HCT116 (cell line): Measurements from ENCODE around the gene FN3K. TPM values are rescaled to one million over a fixed set of nuclear protein-coding genes. Genes with fewer than 3 reads are reported as not detected.

Experiments used
- ATAC-seq: fragments of 200-7000 bp; cut with Tn5 transposase; 2 replicates; pipeline ENCODE4 v1.9.1; 2020; ENCODE audit warnings: mild to moderate bottlenecking, moderate library complexity
- BruUV-seq: library from RNA; stranded (reverse); fragments of 400-500 nt; replicated peaks from 2 replicates; lab custom pipeline; 2021; lab: Mats Ljungman, UMichigan
- CTCF ChIA-PET: fragments of 300-600 bp; sonication (Branson Sonifier 250); formaldehyde crosslinking; loops from one replicate; lab custom pipeline; 2021; ENCODE audit warnings: antibody characterized with exemption; lab: Charles Lee
- POLR2A ChIA-PET: fragments of 300-600, 350-600 bp; sonication (Branson Sonifier 250); formaldehyde crosslinking; loops from one replicate; lab custom pipeline; 2021; ENCODE audit warnings: antibody characterized with exemption; lab: Charles Lee
- RAD21 ChIA-PET, 2 experiments: fragments of 300-600 bp; sonication (Branson Sonifier 250); formaldehyde crosslinking; loops; one replicate each; lab custom pipeline; 2023; ENCODE audit warnings: low total read pairs in 2 of 2; ENCODE audit not compliant: uncharacterized antibody in 2 of 2, unreplicated experiment in 2 of 2, low non-redundant PET in 1 of 2; lab: Charles Lee
- DNase-seq: peaks from one replicate; pipeline ENCODE4 v3.0.0-alpha.2; 2010; ENCODE audit warnings: low read depth, low spot score
- H2AFZ ChIP-seq: fragments of 200-600 bp; shearing (Covaris generic), sonication (generic); 2 replicates; pipeline ENCODE4 v1.6.1; 2017; ENCODE audit warnings: low read depth, mixed run types, mixed read lengths, antibody characterized with exemption, low read length; ENCODE audit not compliant: poor library complexity, severe bottlenecking
- H3K27ac ChIP-seq: 2 replicates; pipeline ENCODE4 v1.5.1; 2012; ENCODE audit warnings: low read depth, low read length
- H3K27me3 ChIP-seq: fragments of 200-600 bp; sonication (generic); 2 replicates; pipeline ENCODE4 v1.6.1; 2016; ENCODE audit warnings: mixed run types, low read length, mixed read lengths; ENCODE audit not compliant: insufficient read depth
- H3K36me3 ChIP-seq, 2 experiments: fragments of 200-500 bp in 1 of 2; fragments of 200-600 bp in 1 of 2; sonication (Bioruptor generic) in 1 of 2; sonication (generic) in 1 of 2; 2 replicates each; pipeline versions ENCODE4 v1.5.1 to v1.6.1; 2014 to 2016; ENCODE audit warnings: low read length in 2 of 2, inconsistent platforms in 1 of 2, mixed read lengths in 1 of 2, mixed run types in 1 of 2; ENCODE audit not compliant: insufficient read depth in 2 of 2, control insufficient read depth in 1 of 2
- H3K4me1 ChIP-seq, 2 experiments: fragments of 200-600 bp in 1 of 2; sonication (generic) in 1 of 2; 2 replicates each; pipeline versions ENCODE4 v1.5.1 to v1.6.1; 2012 to 2017; ENCODE audit warnings: low read length in 2 of 2, inconsistent platforms in 1 of 2, mild to moderate bottlenecking in 1 of 2, mixed read lengths in 1 of 2, mixed run types in 1 of 2, moderate library complexity in 1 of 2; ENCODE audit not compliant: insufficient read depth in 2 of 2, control insufficient read depth in 1 of 2
- H3K4me2 ChIP-seq: fragments of 200-600 bp; sonication (generic); 2 replicates; pipeline ENCODE4 v1.6.1; 2017; ENCODE audit warnings: mixed run types, low read length, mixed read lengths
- H3K4me3 ChIP-seq, 2 experiments: fragments of 200-600 bp in 1 of 2; sonication (generic) in 1 of 2; replicated peaks in 1 of 2; 2 replicates each; pipeline ENCODE4 v1.5.1; 2011 to 2016; ENCODE audit warnings: low read length in 2 of 2, control low read depth in 1 of 2, low read depth in 1 of 2, mild to moderate bottlenecking in 1 of 2, mixed read lengths in 1 of 2, mixed run types in 1 of 2
- H3K79me2 ChIP-seq: fragments of 200-600 bp; sonication (generic); 2 replicates; pipeline ENCODE4 v1.6.1; 2017; ENCODE audit warnings: mild to moderate bottlenecking, mixed run types, low read length, moderate library complexity, mixed read lengths; ENCODE audit not compliant: insufficient read depth
- H3K9ac ChIP-seq: fragments of 200-600 bp; sonication (generic); 2 replicates; pipeline ENCODE4 v1.6.1; 2016; ENCODE audit warnings: low read length, mixed read lengths
- H3K9me2 ChIP-seq: fragments of 200-600 bp; sonication (generic), shearing (Covaris generic); 2 replicates; pipeline ENCODE4 v1.6.1; 2017; ENCODE audit warnings: mixed run types, mild to moderate bottlenecking, moderate library complexity; ENCODE audit not compliant: insufficient read depth
- H3K9me3 ChIP-seq, 2 experiments: fragments of 200-500 bp in 1 of 2; fragments of 200-600 bp in 1 of 2; sonication (Bioruptor generic) in 1 of 2; sonication (generic) in 1 of 2; 2 replicates each; pipeline ENCODE4 v1.6.1; 2014 to 2017; ENCODE audit warnings: low read length in 2 of 2, mixed read lengths in 2 of 2, inconsistent platforms in 1 of 2, low read depth in 1 of 2, mild to moderate bottlenecking in 1 of 2, mixed run types in 1 of 2, moderate library complexity in 1 of 2; ENCODE audit not compliant: control insufficient read depth in 1 of 2, insufficient read depth in 1 of 2
- H4K20me1 ChIP-seq: fragments of 200-600 bp; sonication (generic), shearing (Covaris generic); 2 replicates; pipeline ENCODE4 v1.6.1; 2017; ENCODE audit warnings: mixed run types, mild to moderate bottlenecking, moderate library complexity; ENCODE audit not compliant: insufficient read depth
- CBX3 ChIP-seq: IDR thresholded peaks from 2 replicates; pipeline ENCODE4 v1.6.1; 2012; ENCODE audit warnings: low read depth
- CEBPB ChIP-seq: IDR thresholded peaks from 2 replicates; pipeline ENCODE4 v1.6.1; 2012; ENCODE audit warnings: low read depth
- ELF1 ChIP-seq: IDR thresholded peaks from 2 replicates; pipeline ENCODE4 v1.6.1; 2012; ENCODE audit warnings: low read depth, borderline replicate concordance
- EZH2 ChIP-seq: fragments of 200-600 bp; sonication (generic); IDR thresholded peaks from 2 replicates; pipeline ENCODE4 v1.6.1; 2017; ENCODE audit warnings: antibody characterized with exemption, mixed run types
- EZH2phosphoT487 ChIP-seq: fragments of 200-600 bp; IDR thresholded peaks from 2 replicates; pipeline ENCODE4 v1.6.1; 2018; ENCODE audit warnings: antibody characterized with exemption, borderline replicate concordance
- FOSL1 ChIP-seq: IDR thresholded peaks from 2 replicates; pipeline ENCODE4 v1.6.1; 2012; ENCODE audit warnings: low read depth
- JUND ChIP-seq: IDR thresholded peaks from 2 replicates; pipeline ENCODE4 v1.6.1; 2012
- POLR2A ChIP-seq: IDR thresholded peaks from 2 replicates; pipeline ENCODE4 v1.7.0; 2011; ENCODE audit warnings: borderline replicate concordance; ENCODE audit not compliant: insufficient read depth, insufficient read length; ENCODE audit errors: extremely low read depth
- POLR2AphosphoS5 ChIP-seq: IDR thresholded peaks from 2 replicates; pipeline ENCODE4 v1.6.1; 2011; ENCODE audit warnings: mild to moderate bottlenecking, low read depth, low read length, moderate library complexity
- RAD21 ChIP-seq: IDR thresholded peaks from 2 replicates; pipeline ENCODE4 v1.6.1; 2012; ENCODE audit warnings: low read depth, mild to moderate bottlenecking
- SP1 ChIP-seq: IDR thresholded peaks from 2 replicates; pipeline ENCODE4 v1.6.1; 2012; ENCODE audit warnings: low read depth
- TCF7L2 ChIP-seq: IDR thresholded peaks from 2 replicates; pipeline ENCODE4 v1.7.0; 2011; ENCODE audit warnings: borderline replicate concordance, inconsistent platforms; ENCODE audit not compliant: insufficient read depth, insufficient read length; ENCODE audit errors: extremely low read depth
- ZFX ChIP-seq: fragments of 450-650 bp; IDR thresholded peaks from 2 replicates; pipeline ENCODE4 v1.6.1; 2017
- ZNF274 ChIP-seq: fragments of 200-500 bp; sonication (Bioruptor generic); IDR thresholded peaks from 2 replicates; pipeline ENCODE4 v1.6.1; 2014; ENCODE audit warnings: mild to moderate bottlenecking, low read depth, low read length, inconsistent platforms
- intact Hi-C: fragments of 100-400 bp; cut with micrococcal nuclease; formaldehyde crosslinking; loops from 2 replicates; pipeline ENCODE4 v1.10.0; 2022
- total RNA-seq: library from RNA; stranded (reverse); gene quantifications from one replicate; pipeline ENCODE4 v1.2.1, GENCODE V29; 2021; ENCODE audit not compliant: unreplicated experiment
- TF ChIP-seq, protein P1 (sequence below): IDR thresholded peaks from 2 replicates; pipeline ENCODE4 v1.6.1; 2012
- TF ChIP-seq, protein P2 (sequence below): IDR thresholded peaks from 2 replicates; pipeline ENCODE4 v1.6.1; 2011; ENCODE audit warnings: mild to moderate bottlenecking, low read length, moderate library complexity; ENCODE audit not compliant: insufficient replicate concordance; ENCODE audit errors: extremely low read depth
- TF ChIP-seq, protein P3 (sequence below), 3 experiments: fragments of 200-600 bp in 1 of 3; sonication (generic) in 1 of 3; IDR thresholded peaks in 2 of 3; conservative IDR thresholded peaks in 1 of 3; 2 replicates each; pipeline ENCODE4 v1.5.1; 2012 to 2017; ENCODE audit warnings: low read depth in 2 of 3, low read length in 2 of 3, antibody characterized with exemption in 1 of 3, borderline replicate concordance in 1 of 3, control low read depth in 1 of 3, mild to moderate bottlenecking in 1 of 3, mixed read lengths in 1 of 3, mixed run types in 1 of 3, moderate library complexity in 1 of 3; ENCODE audit not compliant: insufficient read depth in 1 of 3

Gene FN3K
- total RNA-seq, 1 experiment from 2014 or later: 9.9 TPM

DNA sequence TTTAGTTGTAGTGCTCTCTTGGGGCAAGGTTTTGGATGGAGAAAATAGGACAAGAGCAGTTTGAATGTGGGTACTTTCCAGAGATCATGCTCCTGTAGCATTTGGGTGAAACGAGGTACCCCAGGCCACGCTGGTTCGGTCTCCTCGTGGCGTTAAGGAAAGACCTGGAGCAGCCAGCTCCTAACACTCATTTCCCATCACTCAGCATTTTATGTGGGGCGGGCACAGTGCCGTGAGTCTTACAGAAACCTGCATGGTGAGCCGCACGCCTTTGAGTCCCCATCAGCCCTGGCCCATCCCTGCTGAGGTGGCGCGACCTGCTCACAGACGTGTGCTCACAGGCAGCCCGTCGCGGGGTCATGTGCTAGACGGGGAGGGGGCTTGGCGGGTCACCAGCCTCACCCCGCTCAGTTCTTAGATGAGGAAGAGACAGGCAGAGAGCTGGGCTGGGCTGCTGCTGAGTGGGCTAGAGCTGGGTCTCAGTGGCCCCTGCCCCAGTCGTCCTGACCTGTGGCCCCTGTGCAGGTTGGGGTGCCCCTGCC is 53.7 kb downstream of the FN3K start:
- no peaks in the 10 kb centered on the region for H4K20me1 ChIP-seq
- intact Hi-C loops: no loop called here
- no peak overlapping the region for H3K9ac ChIP-seq
- H3K27ac ChIP-seq: no peak overlapping the region
- no peak for DNase-seq
- no peak overlapping the region for H3K4me3 ChIP-seq
- peaks cover 0 to 5% of the 10 kb centered on the region in 2 experiments; a peak in 1 of 4 replicates for H3K4me1 ChIP-seq
- H3K4me2 ChIP-seq: no peak overlapping the region
- no peaks in the 10 kb centered on the region for H3K27me3 ChIP-seq
- H3K9me3 ChIP-seq: no peaks in the 10 kb centered on the region
- CTCF ChIA-PET: no interaction called here
- H2AFZ ChIP-seq: no peak overlapping the region
- POLR2A ChIA-PET: no interaction called here
- BruUV-seq: no TSS peak
- TF ChIP-seq TCF7L2: no peak
- TF ChIP-seq, all 23 proteins: peak for 0
- RAD21 ChIA-PET: no interaction called here
- no peak for ATAC-seq
- no peaks in the 10 kb centered on the region for H3K9me2 ChIP-seq
- H3K79me2 ChIP-seq: peaks cover 60% of the 10 kb centered on the region
- no peaks in the 10 kb centered on the region; a peak in 1 of 4 replicates for H3K36me3 ChIP-seq

DNA sequence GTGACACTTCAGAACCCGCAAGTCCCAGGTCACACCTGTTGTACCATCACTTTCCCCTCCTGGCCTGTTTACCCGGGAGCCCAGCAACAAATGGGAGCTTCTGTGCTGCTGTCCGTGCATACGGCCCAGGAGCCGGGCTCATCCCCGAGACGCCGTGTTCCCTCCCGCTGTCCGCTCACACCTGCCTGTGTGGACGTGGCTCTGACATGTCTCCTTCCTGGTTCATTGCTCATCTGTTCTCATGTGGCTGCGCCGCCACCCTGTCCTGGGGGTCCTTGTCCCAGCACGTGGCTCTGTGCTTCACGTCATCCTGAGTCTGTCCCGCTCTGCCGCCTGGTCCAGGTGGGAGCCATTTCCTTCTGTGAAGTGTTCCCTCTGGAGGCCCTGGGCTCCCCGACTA is 54.4 kb downstream of the FN3K start:
- no peak overlapping the region for H3K27ac ChIP-seq
- ChIA-PET CTCF (no interaction called here), POLR2A (no interaction called here), RAD21 (no interaction called here)
- no peak overlapping the region for H3K4me2 ChIP-seq
- H3K9me3 ChIP-seq: no peaks in the 10 kb centered on the region
- DNase-seq (no peak), ATAC-seq (0 out of 2 replicates have a peak, but pooled peaks have one; percentile 15)
- H3K9ac ChIP-seq: no peak overlapping the region
- no peaks in the 10 kb centered on the region for H4K20me1 ChIP-seq
- H3K36me3 ChIP-seq: 0 out of 4 replicates have a peak, but pooled peaks cover 0 to 3% of the 10 kb centered on the region in 2 experiments
- no peak overlapping the region for H2AFZ ChIP-seq
- H3K27me3 ChIP-seq: no peaks in the 10 kb centered on the region
- BruUV-seq: no TSS peak
- H3K4me1 ChIP-seq: peaks cover 0 to 5% of the 10 kb centered on the region in 2 experiments; a peak in 1 of 4 replicates
- no peaks in the 10 kb centered on the region for H3K9me2 ChIP-seq
- peaks cover 67% of the 10 kb centered on the region for H3K79me2 ChIP-seq
- TF ChIP-seq ZNF274: no peak
- TF ChIP-seq ZFX: no peak
- TF ChIP-seq, protein P1, sequence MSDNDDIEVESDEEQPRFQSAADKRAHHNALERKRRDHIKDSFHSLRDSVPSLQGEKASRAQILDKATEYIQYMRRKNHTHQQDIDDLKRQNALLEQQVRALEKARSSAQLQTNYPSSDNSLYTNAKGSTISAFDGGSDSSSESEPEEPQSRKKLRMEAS: no peak
- no peak for TF ChIP-seq EZH2phosphoT487
- no peak for TF ChIP-seq POLR2AphosphoS5
- no peak for TF ChIP-seq FOSL1
- TF ChIP-seq SP1: no peak
- TF ChIP-seq POLR2A: no peak
- no peak for TF ChIP-seq CEBPB
- TF ChIP-seq, protein P2, sequence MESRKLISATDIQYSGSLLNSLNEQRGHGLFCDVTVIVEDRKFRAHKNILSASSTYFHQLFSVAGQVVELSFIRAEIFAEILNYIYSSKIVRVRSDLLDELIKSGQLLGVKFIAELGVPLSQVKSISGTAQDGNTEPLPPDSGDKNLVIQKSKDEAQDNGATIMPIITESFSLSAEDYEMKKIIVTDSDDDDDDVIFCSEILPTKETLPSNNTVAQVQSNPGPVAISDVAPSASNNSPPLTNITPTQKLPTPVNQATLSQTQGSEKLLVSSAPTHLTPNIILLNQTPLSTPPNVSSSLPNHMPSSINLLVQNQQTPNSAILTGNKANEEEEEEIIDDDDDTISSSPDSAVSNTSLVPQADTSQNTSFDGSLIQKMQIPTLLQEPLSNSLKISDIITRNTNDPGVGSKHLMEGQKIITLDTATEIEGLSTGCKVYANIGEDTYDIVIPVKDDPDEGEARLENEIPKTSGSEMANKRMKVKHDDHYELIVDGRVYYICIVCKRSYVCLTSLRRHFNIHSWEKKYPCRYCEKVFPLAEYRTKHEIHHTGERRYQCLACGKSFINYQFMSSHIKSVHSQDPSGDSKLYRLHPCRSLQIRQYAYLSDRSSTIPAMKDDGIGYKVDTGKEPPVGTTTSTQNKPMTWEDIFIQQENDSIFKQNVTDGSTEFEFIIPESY: no peak
- no peak for TF ChIP-seq ELF1
- TF ChIP-seq RAD21: no peak
- TF ChIP-seq EZH2: no peak
- TF ChIP-seq JUND: no peak
- TF ChIP-seq CBX3: no peak
- TF ChIP-seq, protein P3, sequence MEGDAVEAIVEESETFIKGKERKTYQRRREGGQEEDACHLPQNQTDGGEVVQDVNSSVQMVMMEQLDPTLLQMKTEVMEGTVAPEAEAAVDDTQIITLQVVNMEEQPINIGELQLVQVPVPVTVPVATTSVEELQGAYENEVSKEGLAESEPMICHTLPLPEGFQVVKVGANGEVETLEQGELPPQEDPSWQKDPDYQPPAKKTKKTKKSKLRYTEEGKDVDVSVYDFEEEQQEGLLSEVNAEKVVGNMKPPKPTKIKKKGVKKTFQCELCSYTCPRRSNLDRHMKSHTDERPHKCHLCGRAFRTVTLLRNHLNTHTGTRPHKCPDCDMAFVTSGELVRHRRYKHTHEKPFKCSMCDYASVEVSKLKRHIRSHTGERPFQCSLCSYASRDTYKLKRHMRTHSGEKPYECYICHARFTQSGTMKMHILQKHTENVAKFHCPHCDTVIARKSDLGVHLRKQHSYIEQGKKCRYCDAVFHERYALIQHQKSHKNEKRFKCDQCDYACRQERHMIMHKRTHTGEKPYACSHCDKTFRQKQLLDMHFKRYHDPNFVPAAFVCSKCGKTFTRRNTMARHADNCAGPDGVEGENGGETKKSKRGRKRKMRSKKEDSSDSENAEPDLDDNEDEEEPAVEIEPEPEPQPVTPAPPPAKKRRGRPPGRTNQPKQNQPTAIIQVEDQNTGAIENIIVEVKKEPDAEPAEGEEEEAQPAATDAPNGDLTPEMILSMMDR (IDR thresholded peaks at IDR 0.05 in 2 of 3, conservative IDR thresholded peaks at IDR 0.05 in 1 of 3; ENCODE audit: borderline replicate concordance in 1 of 3, insufficient read depth in 1 of 3, low read depth in 2 of 3, low read length in 2 of 3): no peak
- no peak overlapping the region for H3K4me3 ChIP-seq
- intact Hi-C loops: no loop called here
